ENCODE results near the gene DDX5.

DNA sequence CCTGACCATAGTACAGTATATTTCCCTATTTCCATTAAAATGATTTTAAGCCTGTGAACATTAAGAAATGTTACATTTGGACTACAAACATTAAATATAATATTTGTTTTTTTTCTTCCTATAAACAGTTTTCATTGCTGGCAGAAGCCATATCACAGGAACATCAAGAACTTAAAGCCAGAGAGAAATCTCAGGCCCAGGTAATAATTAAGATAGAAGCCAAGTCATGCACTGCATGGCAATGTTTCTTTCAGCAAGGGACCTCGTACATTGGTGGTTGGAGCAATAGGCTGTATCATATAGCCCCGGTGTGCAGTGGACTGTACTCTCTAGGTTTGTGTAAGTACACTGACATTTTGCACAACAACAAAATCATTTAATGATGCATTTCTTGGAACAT lies 30.8 kb upstream of the DDX5 start:
- TF ChIP-seq CTCF (IDR thresholded peaks at IDR 0.05), result no peak
- no peak for TF ChIP-seq EZH2phosphoT487 (IDR thresholded peaks at IDR 0.05; ENCODE audit: borderline replicate concordance, low read depth)
- no peak for TF ChIP-seq GABPA (IDR thresholded peaks at IDR 0.05; ENCODE audit: low read depth)
- TF ChIP-seq MXI1 (IDR thresholded peaks at IDR 0.05; ENCODE audit: low read depth, low read length), result no peak
- TF ChIP-seq SMC3 (IDR thresholded peaks at IDR 0.05; ENCODE audit: low read depth, low read length), result no peak
- no peak for TF ChIP-seq EP300 (IDR thresholded peaks at IDR 0.05; ENCODE audit: borderline replicate concordance in 1 of 2, low read depth in 1 of 2, low read length in 1 of 2)
- TF ChIP-seq RFX5 (IDR thresholded peaks at IDR 0.05; ENCODE audit: low read length), result no peak
